ENCODE results near the gene SMIM32. TPM values are rescaled to one million over a fixed set of nuclear protein-coding genes. Genes with fewer than 3 reads are reported as not detected.

SMIM32 gene
- total RNA-seq, 1 experiment from 2014 or later, result 0.66 TPM

DNA sequence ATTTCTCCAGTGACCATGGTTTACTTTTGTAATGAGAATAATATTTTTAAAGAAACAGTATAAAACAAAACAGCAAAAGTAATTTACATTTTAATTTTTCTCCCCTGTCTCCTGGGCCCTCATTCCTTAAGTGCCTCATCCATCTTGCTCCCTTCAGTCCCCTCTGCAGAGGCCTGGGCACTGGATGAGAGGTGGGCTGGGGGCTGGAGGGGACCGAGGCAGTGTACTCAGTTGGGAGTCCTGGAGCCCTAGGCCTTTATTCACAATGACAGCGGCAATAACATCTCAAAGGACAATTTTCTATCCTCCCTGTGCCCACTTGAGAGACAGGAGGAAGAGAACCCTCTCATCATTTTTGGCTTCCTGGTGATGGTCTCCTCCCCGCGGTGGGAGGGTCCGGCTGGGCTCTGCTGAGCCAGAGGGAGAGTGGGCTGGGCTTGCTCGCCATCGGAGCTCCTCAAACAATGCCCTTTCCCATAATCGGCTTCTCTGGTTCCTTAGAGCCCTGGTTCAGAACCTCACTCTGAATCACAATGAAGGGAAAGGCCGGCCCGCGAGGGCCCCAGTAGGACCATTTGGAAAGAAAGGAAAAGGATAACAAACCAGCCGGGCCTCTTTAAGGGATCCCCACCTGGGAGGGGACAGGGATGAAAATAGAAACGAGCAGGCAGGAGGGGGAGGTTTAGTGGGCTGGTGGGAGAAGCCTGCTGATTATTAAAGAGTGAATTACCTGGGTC is 9.7 kb upstream of the SMIM32 start:
- H3K4me3 Mint-ChIP-seq (ENCODE audit: unreplicated experiment), result no peak overlapping the region
- Histone ChIP-seq H3K4me3 (ENCODE audit: low read depth, low read length) (no peak overlapping the region), H3K27me3 (replicated peaks; ENCODE audit: control insufficient read depth, insufficient read depth, low read length) (no peaks in the 10 kb centered on the region), H3K36me3 (ENCODE audit: control insufficient read depth, insufficient read depth, low read length) (peaks cover 1% of the 10 kb centered on the region; the same call in 1 of the 2 replicates), H3K4me1 (no peaks in the 10 kb centered on the region), H3K9me3 (no peaks in the 10 kb centered on the region)
- H3K9me3 Mint-ChIP-seq (ENCODE audit: unreplicated experiment), result no peaks in the 10 kb centered on the region
- intact Hi-C loops (cut with micrococcal nuclease; ENCODE audit: unreplicated experiment), result no loop called here
- no TSS peak for BruUV-seq (replicated peaks)
- TF ChIP-seq, protein P1, sequence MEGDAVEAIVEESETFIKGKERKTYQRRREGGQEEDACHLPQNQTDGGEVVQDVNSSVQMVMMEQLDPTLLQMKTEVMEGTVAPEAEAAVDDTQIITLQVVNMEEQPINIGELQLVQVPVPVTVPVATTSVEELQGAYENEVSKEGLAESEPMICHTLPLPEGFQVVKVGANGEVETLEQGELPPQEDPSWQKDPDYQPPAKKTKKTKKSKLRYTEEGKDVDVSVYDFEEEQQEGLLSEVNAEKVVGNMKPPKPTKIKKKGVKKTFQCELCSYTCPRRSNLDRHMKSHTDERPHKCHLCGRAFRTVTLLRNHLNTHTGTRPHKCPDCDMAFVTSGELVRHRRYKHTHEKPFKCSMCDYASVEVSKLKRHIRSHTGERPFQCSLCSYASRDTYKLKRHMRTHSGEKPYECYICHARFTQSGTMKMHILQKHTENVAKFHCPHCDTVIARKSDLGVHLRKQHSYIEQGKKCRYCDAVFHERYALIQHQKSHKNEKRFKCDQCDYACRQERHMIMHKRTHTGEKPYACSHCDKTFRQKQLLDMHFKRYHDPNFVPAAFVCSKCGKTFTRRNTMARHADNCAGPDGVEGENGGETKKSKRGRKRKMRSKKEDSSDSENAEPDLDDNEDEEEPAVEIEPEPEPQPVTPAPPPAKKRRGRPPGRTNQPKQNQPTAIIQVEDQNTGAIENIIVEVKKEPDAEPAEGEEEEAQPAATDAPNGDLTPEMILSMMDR (IDR thresholded peaks at IDR 0.05; ENCODE audit: insufficient read depth in 1 of 2, low read depth in 1 of 2, low read length in 1 of 2, severe bottlenecking in 1 of 2, unreplicated experiment in 1 of 2), result no peak
- no peak for DNase-seq
- H3K36me3 Mint-ChIP-seq (ENCODE audit: insufficient read depth, unreplicated experiment), result peaks cover 31% of the 10 kb centered on the region
- ChIA-PET POLR2A (no interaction called here), CTCF (no interaction called here)
- H3K27me3 Mint-ChIP-seq (ENCODE audit: insufficient read depth, unreplicated experiment), result no peaks in the 10 kb centered on the region
- H3K27ac Mint-ChIP-seq (ENCODE audit: unreplicated experiment), result no peak overlapping the region
- no peaks in the 10 kb centered on the region for H3K4me1 Mint-ChIP-seq (ENCODE audit: low read depth, unreplicated experiment)

DNA sequence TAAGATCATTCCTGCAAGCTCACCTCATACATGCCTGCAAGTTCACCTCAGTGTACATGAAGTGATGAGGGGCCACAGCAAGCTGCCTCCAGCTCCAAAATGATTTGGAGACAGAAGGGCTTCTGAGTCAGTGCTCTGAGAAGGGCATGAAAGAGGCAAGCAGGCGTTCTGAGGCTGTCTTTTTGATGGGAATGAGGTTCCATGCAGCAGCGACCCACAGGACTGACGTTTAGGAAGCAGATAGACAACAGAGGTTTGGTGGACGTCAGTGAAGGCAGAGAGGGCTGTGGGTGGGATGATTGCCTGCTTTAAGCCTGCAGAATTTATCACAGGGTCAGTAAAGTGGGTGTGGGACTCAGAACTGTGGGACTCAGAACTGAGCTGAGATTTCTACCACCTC is 8.9 kb upstream of the SMIM32 start:
- no TSS peak for BruUV-seq (replicated peaks)
- TF ChIP-seq, protein P1 (IDR thresholded peaks at IDR 0.05; ENCODE audit: insufficient read depth in 1 of 2, low read depth in 1 of 2, low read length in 1 of 2, severe bottlenecking in 1 of 2, unreplicated experiment in 1 of 2), result no peak
- no peak for DNase-seq
- Histone ChIP-seq H3K4me3 (ENCODE audit: low read depth, low read length) (no peak overlapping the region), H3K27me3 (replicated peaks; ENCODE audit: control insufficient read depth, insufficient read depth, low read length) (no peaks in the 10 kb centered on the region), H3K36me3 (ENCODE audit: control insufficient read depth, insufficient read depth, low read length) (peaks cover 1% of the 10 kb centered on the region; the same call in 1 of the 2 replicates), H3K4me1 (no peaks in the 10 kb centered on the region), H3K9me3 (no peaks in the 10 kb centered on the region)
- intact Hi-C loops (cut with micrococcal nuclease; ENCODE audit: unreplicated experiment), result no loop called here
- Mint-ChIP-seq H3K9me3 (ENCODE audit: unreplicated experiment) (no peaks in the 10 kb centered on the region), H3K4me1 (ENCODE audit: low read depth, unreplicated experiment) (no peaks in the 10 kb centered on the region), H3K36me3 (ENCODE audit: insufficient read depth, unreplicated experiment) (peaks cover 36% of the 10 kb centered on the region), H3K27ac (ENCODE audit: unreplicated experiment) (no peak overlapping the region), H3K27me3 (ENCODE audit: insufficient read depth, unreplicated experiment) (no peaks in the 10 kb centered on the region), H3K4me3 (ENCODE audit: unreplicated experiment) (no peak overlapping the region)
- POLR2A ChIA-PET, result no interaction called here
- CTCF ChIA-PET, result no interaction called here

DNA sequence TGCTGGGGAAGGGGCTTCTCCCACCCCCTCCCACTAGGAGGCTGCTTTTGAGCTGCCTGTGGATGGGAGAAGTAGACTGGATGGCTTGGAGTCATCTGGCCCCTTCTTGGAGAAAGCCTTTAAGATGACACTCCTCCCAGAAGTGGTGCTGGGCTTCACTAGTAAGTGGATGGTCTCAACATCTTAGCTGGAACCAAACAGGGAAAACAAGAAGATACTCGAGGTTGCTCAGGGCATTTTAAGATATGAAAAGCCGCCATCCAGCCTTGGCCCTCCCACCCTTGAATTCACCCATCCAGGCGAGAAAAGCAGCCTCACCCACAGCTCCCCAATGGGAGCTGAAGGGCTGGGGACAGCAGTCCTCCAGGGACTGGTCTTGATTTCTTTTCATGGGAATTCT is 7.8 kb upstream of the SMIM32 start:
- POLR2A ChIA-PET, result no interaction called here
- H3K4me3 Mint-ChIP-seq (ENCODE audit: unreplicated experiment), result no peak overlapping the region

More for the DNA sequence above, 7.8 kb upstream of the SMIM32 start:
- no peaks in the 10 kb centered on the region for H3K4me1 ChIP-seq
- H3K4me1 Mint-ChIP-seq (ENCODE audit: low read depth, unreplicated experiment), result no peaks in the 10 kb centered on the region
- intact Hi-C loops (cut with micrococcal nuclease; ENCODE audit: unreplicated experiment), result no loop called here
- BruUV-seq (replicated peaks), result no TSS peak
- H3K27ac Mint-ChIP-seq (ENCODE audit: unreplicated experiment), result no peak overlapping the region
- CTCF ChIA-PET, result no interaction called here
- H3K36me3 Mint-ChIP-seq (ENCODE audit: insufficient read depth, unreplicated experiment), result peaks cover 40% of the 10 kb centered on the region
- no peaks in the 10 kb centered on the region for H3K9me3 Mint-ChIP-seq (ENCODE audit: unreplicated experiment)
- H3K9me3 ChIP-seq, result no peaks in the 10 kb centered on the region
- no peaks in the 10 kb centered on the region for H3K27me3 ChIP-seq (replicated peaks; ENCODE audit: control insufficient read depth, insufficient read depth, low read length)
- peaks cover 1% of the 10 kb centered on the region; the same call in 1 of the 2 replicates for H3K36me3 ChIP-seq (ENCODE audit: control insufficient read depth, insufficient read depth, low read length)
- no peaks in the 10 kb centered on the region for H3K27me3 Mint-ChIP-seq (ENCODE audit: insufficient read depth, unreplicated experiment)
- TF ChIP-seq, protein P1 (IDR thresholded peaks at IDR 0.05; ENCODE audit: insufficient read depth in 1 of 2, low read depth in 1 of 2, low read length in 1 of 2, severe bottlenecking in 1 of 2, unreplicated experiment in 1 of 2), result no peak
- DNase-seq, result no peak
- H3K4me3 ChIP-seq (ENCODE audit: low read depth, low read length), result no peak overlapping the region

All from Caco-2 (cell line).